GM12891 (cell line): ENCODE measurements around the gene CNTN4.

Source experiments
- PAX5 ChIP-seq: IDR thresholded peaks from 2 replicates; pipeline ENCODE4 v1.6.1; 2011; ENCODE audit warnings: low read length, moderate library complexity, mild to moderate bottlenecking; ENCODE audit not compliant: insufficient read depth, severe bottlenecking
- POLR2A ChIP-seq: IDR thresholded peaks from 2 replicates; pipeline ENCODE4 v1.6.1; 2011; ENCODE audit warnings: low read depth, low read length, control low read depth
- POLR2AphosphoS5 ChIP-seq: IDR thresholded peaks from 2 replicates; pipeline ENCODE4 v1.6.1; 2011; ENCODE audit warnings: low read depth, low read length, control low read depth
- SPI1 ChIP-seq: IDR thresholded peaks from 2 replicates; pipeline ENCODE4 v1.6.1; 2011; ENCODE audit warnings: low read depth, low read length, control low read depth
- TAF1 ChIP-seq: IDR thresholded peaks from 2 replicates; pipeline ENCODE4 v1.6.1; 2011; ENCODE audit warnings: low read depth, low read length, control low read depth

GRCh38 chr3:2985479-2985878 lies 886.8 kb downstream of the CNTN4 start:
- TF ChIP-seq POLR2A (no peak), POLR2AphosphoS5 (no peak), SPI1 (no peak), TAF1 (no peak), PAX5 (no peak)
